Erythroblast (primary cell): ENCODE measurements around the gene ARHGEF11.

Experiments used
- GATA1 ChIP-seq: IDR thresholded peaks from 2 replicates; pipeline ENCODE4 v1.6.1; 2011; ENCODE audit warnings: low read depth, mild to moderate bottlenecking, control low read depth, low read length, moderate library complexity
- POLR2A ChIP-seq: IDR thresholded peaks from 2 replicates; pipeline ENCODE4 v1.6.1; 2011; ENCODE audit warnings: mild to moderate bottlenecking, low read length

DNA sequence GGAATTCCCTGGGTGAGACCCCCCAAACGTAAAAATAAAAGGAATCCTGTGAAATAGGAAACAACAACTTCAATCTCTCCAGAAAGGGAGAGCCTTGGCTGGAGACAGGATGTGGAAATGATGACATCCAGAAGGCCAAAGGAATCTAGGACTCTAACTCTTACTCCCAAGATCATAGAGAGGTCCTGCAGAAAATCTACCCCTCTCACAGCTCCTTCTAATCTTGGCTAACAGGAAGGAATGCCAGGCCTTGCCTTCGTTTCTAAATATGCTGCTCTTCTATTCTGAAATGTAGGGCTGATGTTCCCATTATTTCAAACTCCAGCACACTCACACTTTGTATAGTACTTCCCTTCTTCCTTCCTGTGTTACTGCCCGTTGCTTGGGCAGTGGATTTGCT is 40.7 kb downstream of the ARHGEF11 start:
- TF ChIP-seq POLR2A (no peak), GATA1 (no peak)
